ENCODE results near the gene LUM.

- TF ChIP-seq, protein P1, sequence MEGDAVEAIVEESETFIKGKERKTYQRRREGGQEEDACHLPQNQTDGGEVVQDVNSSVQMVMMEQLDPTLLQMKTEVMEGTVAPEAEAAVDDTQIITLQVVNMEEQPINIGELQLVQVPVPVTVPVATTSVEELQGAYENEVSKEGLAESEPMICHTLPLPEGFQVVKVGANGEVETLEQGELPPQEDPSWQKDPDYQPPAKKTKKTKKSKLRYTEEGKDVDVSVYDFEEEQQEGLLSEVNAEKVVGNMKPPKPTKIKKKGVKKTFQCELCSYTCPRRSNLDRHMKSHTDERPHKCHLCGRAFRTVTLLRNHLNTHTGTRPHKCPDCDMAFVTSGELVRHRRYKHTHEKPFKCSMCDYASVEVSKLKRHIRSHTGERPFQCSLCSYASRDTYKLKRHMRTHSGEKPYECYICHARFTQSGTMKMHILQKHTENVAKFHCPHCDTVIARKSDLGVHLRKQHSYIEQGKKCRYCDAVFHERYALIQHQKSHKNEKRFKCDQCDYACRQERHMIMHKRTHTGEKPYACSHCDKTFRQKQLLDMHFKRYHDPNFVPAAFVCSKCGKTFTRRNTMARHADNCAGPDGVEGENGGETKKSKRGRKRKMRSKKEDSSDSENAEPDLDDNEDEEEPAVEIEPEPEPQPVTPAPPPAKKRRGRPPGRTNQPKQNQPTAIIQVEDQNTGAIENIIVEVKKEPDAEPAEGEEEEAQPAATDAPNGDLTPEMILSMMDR (IDR thresholded peaks at IDR 0.05; ENCODE audit: low read length): no peak
- no peak for TF ChIP-seq EZH2 (IDR thresholded peaks at IDR 0.05; ENCODE audit: borderline replicate concordance, low read length)
Measured at GRCh38 chr12:91053951-91054715, 57.2 kb downstream of the LUM start.

Measured in OCI-LY1 (cell line).